ENCODE measurements around the gene MSH5.
"Not testable (repeated sequence)": the region's sequence is repeated elsewhere in the genome, so short reads cannot be mapped to it uniquely, and the experiment has no call there.

The MSH5 gene

DNA sequence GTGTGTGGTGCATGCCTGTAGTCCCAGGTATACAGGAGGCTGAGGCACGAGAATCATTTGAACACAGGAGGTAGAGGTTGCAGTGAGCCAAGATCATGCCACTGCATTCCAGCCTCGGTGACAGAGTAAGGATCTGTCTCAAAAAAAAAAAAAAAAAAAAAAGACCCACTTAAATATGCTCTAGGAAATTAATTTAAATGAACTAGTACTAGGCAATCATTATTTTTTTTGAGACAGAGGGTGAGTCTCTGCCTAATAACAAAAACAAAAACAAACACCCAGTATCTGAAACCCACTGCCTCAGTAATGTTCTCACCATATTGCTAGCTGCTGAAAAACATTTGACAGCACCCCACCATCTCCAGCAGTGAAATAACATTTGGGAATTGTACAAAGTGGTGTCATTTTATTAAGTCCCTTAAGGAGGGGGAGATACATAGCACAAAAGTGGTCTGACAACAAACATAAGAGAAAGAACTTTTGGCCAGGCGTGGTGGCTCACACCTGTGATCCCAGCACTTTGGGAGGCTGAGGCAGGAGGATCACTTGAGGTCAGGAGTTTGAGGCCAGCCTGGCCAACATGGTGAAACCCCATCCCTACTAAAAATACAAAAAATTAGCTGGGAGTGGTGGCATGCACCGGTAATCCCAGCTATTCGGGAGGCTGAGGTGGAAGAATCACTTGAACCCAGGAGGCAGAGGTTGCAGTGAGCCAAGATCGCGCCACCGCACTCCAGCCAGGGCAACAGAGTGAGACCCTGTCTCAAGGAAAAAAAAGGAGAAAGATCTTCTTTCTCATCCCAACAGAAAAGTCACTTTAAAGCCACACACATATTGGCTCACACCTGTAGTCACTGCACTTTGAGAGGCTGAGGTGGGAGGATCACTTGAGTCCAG lies 61.5 kb downstream of the MSH5 start:
- DNase-seq (ENCODE audit: low read depth, low spot score): not testable (repeated sequence)

DNA sequence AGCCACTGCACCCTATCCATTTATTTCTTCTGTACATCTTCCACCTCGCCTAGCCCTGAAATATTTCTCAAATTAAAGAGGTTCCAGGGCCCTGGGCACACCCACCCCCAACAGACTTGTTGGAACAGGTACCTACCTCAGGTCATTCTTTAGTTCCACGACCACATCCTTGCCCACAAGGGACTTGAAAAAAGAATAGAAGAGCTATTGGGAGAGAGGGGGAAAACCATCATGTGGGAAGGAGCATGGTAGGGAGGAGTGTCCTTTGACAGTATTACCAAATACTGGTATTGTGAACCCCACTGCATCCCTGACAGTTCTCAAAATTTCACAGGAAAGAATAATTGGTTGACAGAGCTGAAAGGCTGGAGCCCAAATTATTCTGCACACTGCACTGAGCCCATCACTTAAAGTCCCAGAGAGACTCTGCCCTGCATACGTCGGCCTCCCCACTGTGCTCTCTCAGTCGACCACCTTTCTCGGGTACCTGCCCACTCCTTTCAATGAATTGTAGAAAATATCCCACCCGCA lies 66.2 kb downstream of the MSH5 start:
- no peak for DNase-seq (ENCODE audit: low read depth, low spot score)

DNA sequence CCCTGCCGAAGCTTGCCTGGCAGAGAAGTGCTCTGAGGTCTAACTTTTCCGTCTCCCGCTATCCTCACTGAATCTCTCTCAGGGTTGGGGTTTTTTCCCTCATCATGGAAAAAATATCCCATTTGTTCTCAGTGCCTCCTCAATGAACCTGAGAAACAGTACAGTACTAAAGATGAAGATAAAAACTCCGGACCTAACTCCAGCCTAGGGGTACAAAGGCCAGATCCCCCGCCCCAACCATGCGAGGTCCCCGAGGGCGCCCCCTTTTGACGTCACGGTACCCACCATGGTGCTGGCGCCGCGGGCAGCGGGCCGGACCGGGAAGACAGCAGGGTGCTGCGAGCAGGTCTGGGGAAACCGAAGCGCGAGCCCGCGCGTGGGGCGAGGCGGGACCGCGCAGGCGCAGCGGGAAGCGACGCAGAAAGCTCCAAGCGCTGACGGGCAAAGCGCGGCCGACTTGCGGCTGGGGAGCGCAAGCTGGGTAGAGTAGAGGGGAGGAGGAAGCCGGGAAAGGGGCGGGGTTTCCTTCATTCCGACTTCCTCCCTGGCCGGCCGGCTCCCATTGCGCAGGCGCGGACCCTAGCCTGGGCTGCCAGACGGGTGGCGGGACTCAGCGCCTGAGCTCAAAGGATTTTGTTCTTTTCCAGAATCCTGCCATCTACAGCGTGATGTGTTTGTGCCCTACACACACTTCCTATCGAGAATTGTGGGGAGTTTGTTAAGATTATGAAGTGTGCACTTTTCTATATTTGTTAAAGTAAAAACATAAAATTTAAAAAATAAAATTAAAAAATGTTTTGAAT lies 66.9 kb downstream of the MSH5 start, which contains the start of gene LSM2:
LSM2 (minus strand) TSS at position 497 of the 803 bp plus-strand sequence; CDS start at position 288, 209 bp downstream.
- peak; percentile 94 for DNase-seq (ENCODE audit: low read depth, low spot score)

DNA sequence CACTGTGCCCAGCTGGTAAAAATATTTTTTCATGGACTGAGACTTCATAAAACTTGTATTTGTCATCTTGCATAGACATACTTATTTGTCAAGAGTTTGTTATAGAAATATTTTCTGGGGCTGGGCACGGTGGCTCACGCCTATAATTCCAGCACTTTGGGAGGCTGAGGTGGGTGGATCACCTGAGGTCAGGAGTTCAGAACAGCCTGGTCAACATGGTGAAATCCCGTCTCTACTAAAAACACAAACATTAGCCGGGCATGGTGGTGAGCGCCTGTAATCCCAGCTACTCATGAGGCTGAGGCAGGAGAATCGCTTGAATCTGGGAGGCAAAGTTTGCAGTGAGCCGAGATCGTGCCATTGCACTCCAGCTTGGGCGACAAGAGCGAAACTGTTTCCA lies 68.8 kb downstream of the MSH5 start:
- DNase-seq (ENCODE audit: low read depth, low spot score): not testable (repeated sequence)

DNA sequence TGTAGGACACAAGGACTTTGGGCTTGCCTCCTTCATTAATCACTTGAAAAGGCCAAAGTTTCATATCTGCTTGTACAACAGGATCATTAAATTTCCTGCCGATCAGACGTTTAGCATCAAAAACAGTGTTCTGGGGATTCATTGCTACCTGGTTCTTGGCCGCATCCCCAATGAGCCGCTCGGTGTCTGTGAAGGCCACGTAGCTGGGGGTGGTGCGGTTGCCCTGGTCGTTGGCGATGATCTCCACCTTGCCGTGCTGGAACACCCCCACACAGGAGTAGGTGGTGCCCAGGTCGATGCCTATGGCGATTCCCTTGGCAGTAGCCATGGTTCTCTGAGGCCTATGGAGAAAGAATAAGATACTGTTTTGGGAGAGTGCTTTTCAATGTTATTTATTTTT lies 71.8 kb downstream of the MSH5 start:
- DNase-seq (ENCODE audit: low read depth, low spot score): no peak
